SK-N-SH treated with all-trans-retinoic acid at 6 μM for 48 hours (cell line): Measurements from ENCODE around the gene ERCC1.

ENCODE experiments used
- ATAC-seq: fragments of 200-7000 bp; cut with Tn5 transposase; 3 replicates; pipeline ENCODE4 v1.9.1; 2020; ENCODE audit warnings: mild to moderate bottlenecking, moderate library complexity
- BACH2 ChIP-seq: fragments of 250-450 bp; sonication (Bioruptor Pico); IDR thresholded peaks from 2 replicates; pipeline ENCODE4 v1.9.0; 2021; ENCODE audit warnings: mild to moderate bottlenecking, borderline replicate concordance
- CREB5 ChIP-seq: fragments of 250-450 bp; sonication (Bioruptor Pico); IDR thresholded peaks from 2 replicates; pipeline ENCODE4 v1.5.1; 2020; ENCODE audit warnings: low read depth, mild to moderate bottlenecking, moderate library complexity
- GLIS3 ChIP-seq: fragments of 250-450 bp; sonication (Bioruptor Pico); IDR thresholded peaks from 2 replicates; pipeline ENCODE4 v1.5.0; 2020; ENCODE audit warnings: mild to moderate bottlenecking, moderate library complexity
- PPARA ChIP-seq: fragments of 250-450 bp; sonication (Bioruptor Pico); IDR thresholded peaks from 2 replicates; pipeline ENCODE4 v1.5.0; 2020; ENCODE audit warnings: mild to moderate bottlenecking, borderline replicate concordance
- RARB ChIP-seq: fragments of 250-450 bp; sonication (Bioruptor Pico); IDR thresholded peaks from 2 replicates; pipeline ENCODE4 v1.8.0; 2021; ENCODE audit warnings: mild to moderate bottlenecking, moderate library complexity
- SNAI2 ChIP-seq: fragments of 250-450 bp; sonication (Bioruptor Pico); IDR thresholded peaks from 2 replicates; pipeline ENCODE4 v1.5.0; 2020; ENCODE audit warnings: mild to moderate bottlenecking, moderate library complexity
- TCF4 ChIP-seq: fragments of 250-450 bp; sonication (Bioruptor Pico); IDR thresholded peaks from 2 replicates; pipeline ENCODE4 v1.8.0; 2021; ENCODE audit warnings: mild to moderate bottlenecking, moderate library complexity, borderline replicate concordance
- TOX ChIP-seq: fragments of 250-450 bp; sonication (Bioruptor Pico); IDR thresholded peaks from 2 replicates; pipeline ENCODE4 v1.8.0; 2021; ENCODE audit warnings: mild to moderate bottlenecking, moderate library complexity, borderline replicate concordance
- ZC3H10 ChIP-seq: fragments of 250-450 bp; sonication (Bioruptor Pico); IDR thresholded peaks from 2 replicates; pipeline ENCODE4 v1.5.1; 2021; ENCODE audit warnings: mild to moderate bottlenecking, moderate library complexity
- ZFP3 ChIP-seq: fragments of 250-450 bp; sonication (Bioruptor Pico); IDR thresholded peaks from 2 replicates; pipeline ENCODE4 v1.5.0; 2020; ENCODE audit warnings: mild to moderate bottlenecking, moderate library complexity
- ZNF565 ChIP-seq: fragments of 450-650 bp; formaldehyde crosslinking; conservative IDR thresholded peaks from 2 replicates; pipeline ENCODE4 v1.5.0; 2020; ENCODE audit warnings: low read depth, mild to moderate bottlenecking, moderate library complexity
- ZNF70 ChIP-seq: fragments of 450-650 bp; formaldehyde crosslinking; IDR thresholded peaks from 2 replicates; pipeline ENCODE4 v1.5.0; 2020; ENCODE audit warnings: mild to moderate bottlenecking, moderate library complexity
- TF ChIP-seq, protein P1 (sequence below): fragments of 250-450 bp; sonication (Bioruptor Pico); IDR thresholded peaks from 2 replicates; pipeline ENCODE4 v1.8.0; 2020; ENCODE audit warnings: mild to moderate bottlenecking, moderate library complexity, borderline replicate concordance
- TF ChIP-seq, protein P2 (sequence below): fragments of 250-450 bp; sonication (Bioruptor Pico); IDR thresholded peaks from 2 replicates; pipeline ENCODE4 v1.5.1; 2021; ENCODE audit warnings: mild to moderate bottlenecking, moderate library complexity

The ERCC1 gene

DNA sequence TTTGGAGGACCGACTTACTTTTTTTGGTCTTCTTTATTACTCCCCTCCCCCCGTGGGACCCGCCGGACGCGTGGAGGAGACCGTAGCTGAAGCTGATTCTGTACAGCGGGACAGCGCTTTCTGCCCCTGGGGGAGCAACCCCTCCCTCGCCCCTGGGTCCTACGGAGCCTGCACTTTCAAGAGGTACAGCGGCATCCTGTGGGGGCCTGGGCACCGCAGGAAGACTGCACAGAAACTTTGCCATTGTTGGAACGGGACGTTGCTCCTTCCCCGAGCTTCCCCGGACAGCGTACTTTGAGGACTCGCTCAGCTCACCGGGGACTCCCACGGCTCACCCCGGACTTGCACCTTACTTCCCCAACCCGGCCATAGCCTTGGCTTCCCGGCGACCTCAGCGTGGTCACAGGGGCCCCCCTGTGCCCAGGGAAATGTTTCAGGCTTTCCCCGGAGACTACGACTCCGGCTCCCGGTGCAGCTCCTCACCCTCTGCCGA, 44.5 kb upstream of the ERCC1 start:
- no peak for ATAC-seq
- no peak for TF ChIP-seq ZFP3 (CRISPR knock-in tag)
- no peak for TF ChIP-seq ZNF70
- no peak for TF ChIP-seq SNAI2 (CRISPR knock-in tag)
- TF ChIP-seq, protein P1, sequence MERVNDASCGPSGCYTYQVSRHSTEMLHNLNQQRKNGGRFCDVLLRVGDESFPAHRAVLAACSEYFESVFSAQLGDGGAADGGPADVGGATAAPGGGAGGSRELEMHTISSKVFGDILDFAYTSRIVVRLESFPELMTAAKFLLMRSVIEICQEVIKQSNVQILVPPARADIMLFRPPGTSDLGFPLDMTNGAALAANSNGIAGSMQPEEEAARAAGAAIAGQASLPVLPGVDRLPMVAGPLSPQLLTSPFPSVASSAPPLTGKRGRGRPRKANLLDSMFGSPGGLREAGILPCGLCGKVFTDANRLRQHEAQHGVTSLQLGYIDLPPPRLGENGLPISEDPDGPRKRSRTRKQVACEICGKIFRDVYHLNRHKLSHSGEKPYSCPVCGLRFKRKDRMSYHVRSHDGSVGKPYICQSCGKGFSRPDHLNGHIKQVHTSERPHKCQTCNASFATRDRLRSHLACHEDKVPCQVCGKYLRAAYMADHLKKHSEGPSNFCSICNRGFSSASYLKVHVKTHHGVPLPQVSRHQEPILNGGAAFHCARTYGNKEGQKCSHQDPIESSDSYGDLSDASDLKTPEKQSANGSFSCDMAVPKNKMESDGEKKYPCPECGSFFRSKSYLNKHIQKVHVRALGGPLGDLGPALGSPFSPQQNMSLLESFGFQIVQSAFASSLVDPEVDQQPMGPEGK (CRISPR knock-in tag), result 0 out of 2 replicates have a peak, but pooled peaks have one; percentile 69
- TF ChIP-seq, protein P2, sequence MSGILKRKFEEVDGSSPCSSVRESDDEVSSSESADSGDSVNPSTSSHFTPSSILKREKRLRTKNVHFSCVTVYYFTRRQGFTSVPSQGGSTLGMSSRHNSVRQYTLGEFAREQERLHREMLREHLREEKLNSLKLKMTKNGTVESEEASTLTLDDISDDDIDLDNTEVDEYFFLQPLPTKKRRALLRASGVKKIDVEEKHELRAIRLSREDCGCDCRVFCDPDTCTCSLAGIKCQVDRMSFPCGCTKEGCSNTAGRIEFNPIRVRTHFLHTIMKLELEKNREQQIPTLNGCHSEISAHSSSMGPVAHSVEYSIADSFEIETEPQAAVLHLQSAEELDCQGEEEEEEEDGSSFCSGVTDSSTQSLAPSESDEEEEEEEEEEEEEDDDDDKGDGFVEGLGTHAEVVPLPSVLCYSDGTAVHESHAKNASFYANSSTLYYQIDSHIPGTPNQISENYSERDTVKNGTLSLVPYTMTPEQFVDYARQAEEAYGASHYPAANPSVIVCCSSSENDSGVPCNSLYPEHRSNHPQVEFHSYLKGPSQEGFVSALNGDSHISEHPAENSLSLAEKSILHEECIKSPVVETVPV, result 0 out of 2 replicates have a peak, but pooled peaks have one; percentile 17
- 0 out of 2 replicates have a peak, but pooled peaks have one; percentile 43 for TF ChIP-seq CREB5

DNA sequence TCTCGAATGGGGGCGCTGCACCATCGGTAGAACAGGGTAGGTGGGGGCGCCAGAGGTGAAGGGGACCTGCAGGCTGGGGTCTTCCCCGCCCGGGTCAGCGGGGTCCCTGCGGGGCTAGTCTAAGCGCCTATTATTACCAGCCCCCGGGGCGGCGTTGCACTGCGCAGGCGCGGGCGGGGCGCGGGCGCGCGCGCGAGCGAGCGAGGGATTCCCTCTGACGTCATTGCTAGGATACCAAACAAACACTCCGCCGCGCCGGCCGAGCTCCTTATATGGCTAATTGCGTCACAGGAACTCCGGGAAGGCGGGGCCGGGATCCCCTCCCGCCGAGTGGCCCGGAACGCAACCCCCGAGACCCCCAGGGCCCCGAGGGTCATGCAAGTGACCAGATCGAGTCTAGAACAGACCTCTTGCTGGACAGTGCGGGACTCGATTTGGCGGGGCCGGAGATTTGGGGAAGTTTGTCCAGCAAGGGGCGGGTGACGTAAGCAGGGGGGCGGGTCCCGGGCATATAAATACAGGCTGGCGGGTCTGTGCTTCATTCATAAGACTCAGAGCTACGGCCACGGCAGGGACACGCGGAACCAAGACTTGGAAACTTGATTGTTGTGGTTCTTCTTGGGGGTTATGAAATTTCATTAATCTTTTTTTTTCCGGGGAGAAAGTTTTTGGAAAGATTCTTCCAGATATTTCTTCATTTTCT, 43.9 kb upstream of the ERCC1 start, which contains the start of gene FOSB:
Gene FOSB, plus strand, starts transcription at position 541 of the 703 bp plus-strand sequence. CDS start 591 bp downstream, outside the sequence.
- TF ChIP-seq RARB (peak; percentile 76; the same call in 1 of the 2 replicates), TOX (peak; percentile 60; the same call in 1 of the 2 replicates), SNAI2 (CRISPR knock-in tag) (no peak)
- TF ChIP-seq, protein P1 (CRISPR knock-in tag), result 0 out of 2 replicates have a peak, but pooled peaks have one; percentile 22
- peak; percentile 6; the same call in 1 of the 3 replicates for ATAC-seq

DNA sequence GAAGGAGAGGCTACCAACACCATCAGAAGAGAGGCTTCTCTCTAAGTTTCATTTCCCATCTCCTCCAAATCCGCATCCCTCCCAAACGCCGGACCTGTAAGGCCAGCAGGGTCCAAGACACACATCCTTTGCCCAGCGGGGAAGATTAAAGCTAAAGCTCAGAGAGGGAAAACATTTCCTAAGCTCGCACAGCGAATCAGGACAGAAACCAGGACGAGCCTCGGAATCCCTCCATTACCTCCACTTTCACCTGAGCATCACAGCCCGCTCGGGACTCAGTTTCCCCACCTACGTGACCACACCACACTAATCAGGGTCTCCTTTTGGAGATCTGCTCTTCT, 43.4 kb upstream of the ERCC1 start:
- TF ChIP-seq CREB5 (no peak), TOX (no peak), PPARA (CRISPR knock-in tag) (no peak), TCF4 (no peak), GLIS3 (CRISPR knock-in tag) (no peak), BACH2 (CRISPR knock-in tag) (no peak)
- TF ChIP-seq, protein P2, result no peak
- ATAC-seq, result no peak

DNA sequence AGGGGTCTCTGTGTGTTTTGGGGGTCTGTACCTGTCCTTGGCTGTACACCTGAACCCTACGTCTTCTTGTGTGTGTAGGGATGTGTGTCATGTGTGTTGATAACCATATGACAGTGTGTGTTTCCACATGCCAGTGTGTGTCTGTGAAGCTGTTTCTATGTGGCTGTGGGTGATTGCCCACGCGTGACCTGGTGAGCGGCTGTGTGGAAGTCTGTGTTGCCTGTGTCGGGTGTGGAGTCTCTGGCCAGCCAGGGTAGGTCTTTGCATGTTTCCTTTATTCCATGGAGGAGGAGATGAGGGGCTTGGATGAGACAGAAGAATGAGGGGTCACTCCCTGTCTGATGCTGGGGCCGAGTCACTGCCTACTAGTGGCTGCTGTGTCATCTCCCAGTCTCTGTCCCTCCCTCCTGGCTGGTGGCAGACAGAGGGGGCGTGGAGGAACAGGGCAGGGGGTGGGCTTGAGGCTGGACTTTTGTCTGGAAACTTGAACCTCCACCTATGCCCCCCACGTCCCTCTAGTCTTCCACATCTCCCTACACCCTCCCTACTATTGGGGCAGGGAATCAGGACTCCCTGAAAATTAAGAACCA, 41.2 kb upstream of the ERCC1 start:
- ATAC-seq, result no peak
- TF ChIP-seq BACH2 (CRISPR knock-in tag), result no peak

- no peak for TF ChIP-seq ZC3H10 (CRISPR knock-in tag)
- no peak for TF ChIP-seq ZFP3 (CRISPR knock-in tag)
- TF ChIP-seq, protein P1 (CRISPR knock-in tag), result no peak
- no peak for TF ChIP-seq RARB
- TF ChIP-seq ZNF565, result no peak
- TF ChIP-seq, protein P2, result no peak
- TF ChIP-seq ZNF70, result no peak
- TF ChIP-seq PPARA (CRISPR knock-in tag), result no peak
- TF ChIP-seq, all 23 proteins: peak for 0
- ATAC-seq, result no peak
Measured at GRCh38 chr19:45464274-45464673, 40.6 kb upstream of the ERCC1 start.
